ENCODE data around the gene THAP7. TPM values are rescaled to one million over a fixed set of nuclear protein-coding genes. Genes with fewer than 3 reads are reported as not detected.
A peak's percentile ranks its signal among the peaks of the same experiment; 100 is the strongest.

Gene THAP7
- total and polyA plus RNA-seq, 11 donors, result 15.3 to 39.0 (median 20.3) TPM

DNA sequence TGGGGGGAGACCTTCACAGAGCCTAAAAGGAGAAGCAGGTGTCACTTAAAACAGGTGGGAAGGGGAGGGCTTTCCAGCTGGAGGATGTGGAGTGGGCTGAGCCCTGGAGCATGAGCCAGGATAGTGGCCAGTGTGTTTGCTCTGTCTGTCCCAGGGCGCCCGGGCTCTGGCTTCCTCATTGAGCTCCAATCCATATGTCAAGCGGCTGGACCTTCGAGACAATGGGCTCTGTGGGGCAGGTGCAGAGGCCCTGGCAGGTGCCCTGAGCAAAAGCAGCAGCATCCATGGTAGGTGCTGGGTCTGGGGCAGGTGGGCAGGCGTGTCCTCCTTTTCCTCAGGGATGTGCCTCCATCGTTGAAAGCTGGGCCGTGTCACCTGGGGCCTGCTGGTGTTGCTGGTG is 45.8 kb upstream of the THAP7 start:
- TF ChIP-seq POLR2A (IDR thresholded peaks at IDR 0.05), result no peak
- TF ChIP-seq CTCF (IDR thresholded peaks at IDR 0.05), result no peak
- Histone ChIP-seq H3K4me1 (peaks cover 0 to 19% (median 7%) of the 10 kb centered on the region in 12 donors), H3K27me3 (no peaks in the 10 kb centered on the region), H3K4me3 (no peak overlapping the region), H3K36me3 (no peaks in the 10 kb centered on the region), H3K27ac (no peak overlapping the region), H3K9me3 (no peaks in the 10 kb centered on the region)
- 68 to 82% (median 80%) methylated on average over 6 to 7 of the region's 7 CpGs for WGBS, 4 donors
- DNase-seq (peak in 1 of 5 donors; percentile 18), ATAC-seq (no peak)
- intact Hi-C loops (cut with DNase I), result loop anchor here in 1 of 10 donors (5.0 kb wide), 1 partner anchor 35 kb away; no protein-coding TSS in a partner anchor

- intact Hi-C loops (cut with DNase I), result loop anchor here in 1 of 10 donors (5.0 kb wide), 1 partner anchor 35 kb away; no protein-coding TSS in a partner anchor
- WGBS, 4 donors, result 91 to 95% (median 92%) methylated on average over 14 of the region's 14 CpGs
- Histone ChIP-seq H3K4me3 (no peak overlapping the region), H3K9me3 (no peaks in the 10 kb centered on the region), H3K36me3 (no peaks in the 10 kb centered on the region), H3K27me3 (no peaks in the 10 kb centered on the region), H3K27ac (no peak overlapping the region), H3K4me1 (peaks cover 0 to 19% (median 7%) of the 10 kb centered on the region in 12 donors)
- ATAC-seq, result no peak
- no peak for TF ChIP-seq POLR2A (IDR thresholded peaks at IDR 0.05)
- TF ChIP-seq CTCF (IDR thresholded peaks at IDR 0.05), result no peak
- DNase-seq, result no peak
Measured at GRCh38 chr22:21047035-21047661, 45.2 kb upstream of the THAP7 start.

GRCh38 chr22:21045585-21046294 is 43.8 kb upstream of the THAP7 start, which contains the start of gene LRRC74B:
Gene LRRC74B, plus strand, starts transcription at chr22:21045946. Its CDS starts 41 bp downstream, at chr22:21045987.
- no peak for TF ChIP-seq CTCF (IDR thresholded peaks at IDR 0.05)
- TF ChIP-seq POLR2A (IDR thresholded peaks at IDR 0.05), result no peak
- WGBS, 4 donors, result 5 to 17% (median 7%) methylated on average over 9 to 47 of the region's 47 CpGs
- H3K27me3 ChIP-seq, result no peaks in the 10 kb centered on the region
- peak; percentile 88 to 93 (median 92) for DNase-seq
- peak; percentile 94 to 99 (median 96) for ATAC-seq
- intact Hi-C loops (cut with DNase I), result loop anchor here in 1 of 10 donors (5.0 kb wide), 1 partner anchor 33 kb away; no protein-coding TSS in a partner anchor
- no peak within 1 kb of the TSS for H3K27ac ChIP-seq
- H3K36me3 ChIP-seq, result no peaks in the 10 kb centered on the region
- H3K4me1 ChIP-seq, result peaks cover 0 to 19% (median 7%) of the 10 kb centered on the region in 12 donors
- no peaks in the 10 kb centered on the region for H3K9me3 ChIP-seq
- peak within 1 kb of the TSS; percentile 11 to 60 (median 54) for H3K4me3 ChIP-seq
